ENCODE results near the gene CYP2A6. TPM values are rescaled to one million over a fixed set of nuclear protein-coding genes. Genes with fewer than 3 reads are reported as not detected.
"Not testable (repeated sequence)": the region's sequence is repeated elsewhere in the genome, so short reads cannot be mapped to it uniquely, and the experiment has no call there.

The CYP2A6 gene
- polyA plus RNA-seq, 5 donors, result 0.31 to 0.87 (median 0.52) TPM

DNA sequence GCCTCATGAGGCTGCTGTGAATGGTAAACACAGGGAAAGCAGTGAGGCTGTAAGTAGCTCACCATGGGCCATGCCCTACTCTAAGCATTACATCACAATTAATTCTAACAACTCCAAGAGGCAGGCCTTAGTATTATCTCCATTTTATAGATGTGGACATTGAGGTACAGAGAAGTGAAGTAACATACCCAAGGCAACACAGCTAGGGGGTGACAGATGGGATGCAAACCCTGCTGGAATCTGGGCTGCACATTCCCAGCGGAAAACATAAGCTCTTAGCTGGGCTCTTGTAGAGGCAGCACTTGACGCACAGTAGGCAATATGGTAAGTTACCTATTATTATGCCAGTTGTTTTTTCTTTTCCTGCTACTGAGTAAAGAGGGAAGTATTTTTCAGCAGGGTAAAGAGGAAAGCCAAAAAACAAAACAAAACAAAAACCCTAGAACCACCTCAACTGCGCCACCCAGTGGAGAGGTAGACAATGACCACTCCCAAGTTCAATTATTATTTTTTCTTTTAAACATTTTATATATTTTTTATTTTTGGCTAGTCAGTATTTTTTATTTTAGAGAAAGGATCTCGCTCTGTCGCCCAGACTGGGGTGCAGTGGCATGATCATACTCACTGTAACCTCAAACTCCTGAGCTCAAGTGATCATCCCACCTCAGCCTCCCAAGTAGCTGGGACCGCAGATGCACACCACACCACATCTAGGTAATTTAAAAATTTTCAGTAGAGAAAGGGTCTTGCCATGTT, 30.6 kb downstream of the CYP2A6 start:
- not testable (repeated sequence) for DNase-seq

DNA sequence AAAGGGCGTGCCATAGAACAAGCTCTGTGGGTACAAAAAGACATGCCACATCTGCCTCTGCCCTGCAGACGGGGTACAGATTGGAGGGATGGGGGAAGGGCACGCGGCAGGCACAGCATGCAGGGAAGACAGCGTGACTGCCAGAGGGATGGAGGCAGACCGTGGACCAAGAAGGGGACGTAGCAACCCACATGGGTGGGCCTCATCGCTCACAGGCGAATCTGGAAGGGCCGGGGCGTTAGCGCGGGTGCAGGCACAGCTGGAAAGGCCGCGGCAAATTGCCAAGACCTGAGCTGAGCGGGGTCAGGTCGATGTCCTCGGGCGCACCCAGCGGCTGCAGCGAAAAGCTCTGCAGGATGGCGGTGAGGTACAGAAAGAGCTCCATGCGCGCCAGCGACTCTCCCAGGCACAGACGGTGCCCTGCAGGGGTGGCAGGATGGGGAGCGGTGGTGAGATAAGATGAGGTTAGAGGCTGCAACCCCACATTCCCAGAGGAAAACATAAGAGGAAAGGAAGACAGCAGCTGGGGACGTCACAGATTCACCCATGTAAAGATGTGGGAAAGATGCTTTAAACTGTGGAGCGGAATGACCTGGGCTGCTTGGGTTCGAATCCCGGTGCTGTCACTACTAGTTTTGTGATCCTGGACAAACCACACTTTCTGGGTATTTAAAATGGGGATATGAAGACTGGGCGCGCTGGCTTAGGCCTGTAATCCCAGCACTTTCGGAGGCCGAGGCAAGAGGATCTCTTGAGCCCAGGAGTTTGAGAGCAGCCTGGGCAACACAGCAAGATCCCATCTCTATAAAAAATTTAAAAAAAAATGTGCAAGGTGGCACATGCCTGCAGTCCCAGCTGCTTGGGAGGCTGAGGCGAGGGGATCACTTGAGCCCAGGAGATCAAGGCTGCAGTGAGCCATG, 31.5 kb downstream of the CYP2A6 start:
- DNase-seq, result peak; percentile 38 to 45

DNA sequence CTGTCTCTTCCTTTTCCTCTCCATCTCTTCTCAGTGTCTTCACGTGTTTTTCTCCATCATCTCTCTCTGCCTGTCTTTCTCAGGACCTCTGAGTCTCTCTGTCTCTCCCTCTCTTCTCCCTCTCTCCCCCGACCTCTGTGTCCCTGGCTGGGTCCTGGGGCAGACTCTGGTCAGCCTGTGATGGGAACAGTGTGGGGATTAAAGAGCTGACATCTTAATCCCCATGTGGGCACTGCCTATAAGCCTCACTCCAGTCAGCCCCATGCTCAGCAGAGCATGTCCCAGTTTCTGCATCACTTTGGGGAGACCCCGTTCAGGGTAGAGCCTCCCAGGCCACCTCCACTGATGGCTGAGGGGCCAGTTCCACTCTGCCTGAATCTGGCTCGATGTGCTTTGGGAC, 35.0 kb downstream of the CYP2A6 start:
- no peak for DNase-seq

DNA sequence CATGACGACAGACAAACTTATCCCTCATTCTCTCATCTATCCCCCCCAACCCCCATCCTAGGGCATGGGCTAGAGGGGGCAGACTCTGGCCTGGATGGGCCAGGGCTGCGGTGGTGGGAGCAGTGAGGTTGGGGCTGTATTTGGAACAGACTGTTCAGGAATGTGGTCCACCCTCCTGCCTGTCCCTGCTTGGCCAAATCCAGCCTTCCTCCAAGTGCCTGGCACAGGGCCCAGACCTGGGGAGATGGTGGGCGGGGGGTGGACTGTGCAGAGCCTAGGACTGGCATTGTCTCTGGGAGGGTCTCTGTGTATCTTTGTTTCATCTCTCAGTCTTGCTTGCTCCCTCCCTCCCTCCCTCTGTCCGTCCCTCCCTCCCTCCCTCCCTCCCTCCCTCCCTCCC, 37.1 kb downstream of the CYP2A6 start:
- DNase-seq, result no peak

DNA sequence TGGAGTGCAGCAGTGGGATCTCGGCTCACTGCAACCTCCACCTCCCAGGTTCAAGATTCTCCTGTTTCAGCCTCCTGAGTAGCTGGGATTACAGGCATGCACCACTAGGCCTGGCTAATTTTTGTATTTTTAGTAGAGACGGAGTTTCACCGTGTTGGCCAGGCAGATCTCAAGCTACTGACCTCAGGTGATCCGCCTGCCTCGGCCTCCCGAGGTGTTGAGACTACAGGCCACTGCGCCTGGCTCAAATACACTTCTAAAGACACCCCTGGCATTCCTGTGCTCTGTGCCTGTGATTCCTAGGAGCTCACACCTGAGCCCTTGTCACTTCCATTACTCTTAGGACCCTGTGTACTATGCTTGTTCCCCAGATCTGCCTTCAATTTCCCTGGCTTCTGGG, 37.7 kb downstream of the CYP2A6 start:
- DNase-seq, result not testable (repeated sequence)

DNA sequence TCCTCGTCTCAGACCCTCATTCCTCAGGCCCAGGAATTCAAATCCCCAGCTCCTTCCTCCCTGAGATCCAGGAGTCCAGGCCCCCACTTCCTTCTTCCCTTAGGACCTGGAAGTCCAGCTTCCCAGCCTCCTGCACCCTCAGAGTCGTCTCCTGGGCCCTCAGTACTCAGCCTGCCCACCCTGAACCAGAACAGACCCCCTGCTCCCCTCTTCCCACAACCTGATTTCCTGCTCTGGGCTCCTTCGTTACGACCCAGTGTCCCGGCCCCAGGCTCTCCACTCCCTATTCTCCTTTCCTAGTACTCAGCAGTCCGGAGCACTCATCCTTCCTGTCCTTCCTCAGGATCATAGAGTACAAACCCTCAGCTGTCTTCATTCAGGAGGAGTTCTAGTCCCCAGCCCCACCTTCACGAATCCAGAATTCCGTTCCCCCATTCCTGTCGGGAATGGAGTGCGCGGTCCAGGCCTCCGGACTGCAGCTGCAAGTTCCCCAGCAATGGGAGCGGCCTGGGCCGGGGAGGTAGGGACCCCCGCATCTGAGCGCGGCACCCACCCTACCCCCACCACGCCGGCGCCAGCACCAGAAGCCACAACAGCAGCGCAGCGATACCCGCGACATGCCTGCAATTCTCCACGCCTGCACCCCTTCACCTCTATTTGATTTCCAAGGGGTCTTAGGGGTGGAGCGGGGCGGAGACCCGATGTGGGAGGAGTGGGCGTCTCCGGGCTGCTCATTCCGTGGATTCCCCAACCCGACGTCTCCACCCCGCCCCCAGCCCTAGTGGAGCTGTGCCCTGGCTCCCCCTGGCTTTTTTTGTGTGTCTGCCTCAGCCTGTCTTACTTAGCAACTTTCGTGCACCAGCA, 38.5 kb downstream of the CYP2A6 start:
- no peak for DNase-seq

DNA sequence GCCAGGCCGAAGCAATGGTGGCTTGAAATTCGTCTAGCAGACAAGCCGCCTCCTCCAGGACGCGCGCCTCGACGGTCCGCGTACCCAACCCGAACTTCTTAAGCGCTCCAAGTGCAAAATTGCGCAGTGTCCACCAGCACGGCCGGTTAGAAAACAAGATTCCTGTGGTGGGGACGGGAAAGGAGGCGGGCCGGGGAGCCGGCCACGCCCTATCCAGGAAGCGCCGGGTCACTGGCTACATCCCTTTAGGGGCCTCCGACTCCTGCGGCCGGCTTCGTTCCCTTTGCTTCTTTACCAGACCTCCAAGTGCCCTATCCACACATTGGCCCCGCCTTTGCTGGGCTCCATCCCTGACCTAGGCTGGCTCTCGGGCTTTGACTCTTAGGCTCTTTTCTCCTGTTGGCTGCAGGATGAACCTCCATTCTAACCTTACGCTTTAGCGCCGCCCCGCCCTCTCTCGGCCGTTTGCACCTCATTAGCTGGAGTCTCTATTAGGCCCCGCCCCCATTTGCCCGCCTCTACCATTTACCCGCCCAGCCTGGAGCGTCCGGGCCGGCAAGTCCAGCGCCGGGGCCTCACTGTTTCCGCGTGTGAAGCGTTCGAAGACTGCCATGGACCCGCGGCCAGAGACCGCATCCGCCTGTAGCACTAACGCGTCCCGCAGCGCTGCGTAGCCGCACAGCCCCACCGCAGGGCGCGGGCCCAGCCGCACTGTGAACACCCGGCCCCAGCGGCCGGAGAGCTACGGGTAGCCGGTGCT, 39.4 kb downstream of the CYP2A6 start:
- peak; percentile 75 to 79 for DNase-seq

DNA sequence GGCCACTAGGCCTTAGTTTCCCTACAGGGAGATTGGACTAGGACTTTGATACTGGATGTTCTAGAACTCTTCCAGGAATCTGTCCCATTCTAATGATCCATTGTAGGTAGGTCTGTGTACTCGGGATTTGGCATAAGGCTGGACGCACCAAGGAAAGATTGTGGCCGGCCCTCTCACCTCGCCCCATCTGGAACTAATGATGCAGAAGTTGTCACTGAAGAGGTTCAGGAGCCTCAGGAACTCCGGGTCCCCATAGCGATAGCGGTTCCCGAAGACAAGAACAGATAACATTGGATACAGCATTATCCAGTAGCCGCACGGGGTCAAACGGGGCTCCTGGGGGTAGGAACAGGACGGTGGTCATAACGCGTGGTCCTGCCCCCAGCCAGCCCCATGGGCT, 40.1 kb downstream of the CYP2A6 start:
- DNase-seq, result no peak

DNA sequence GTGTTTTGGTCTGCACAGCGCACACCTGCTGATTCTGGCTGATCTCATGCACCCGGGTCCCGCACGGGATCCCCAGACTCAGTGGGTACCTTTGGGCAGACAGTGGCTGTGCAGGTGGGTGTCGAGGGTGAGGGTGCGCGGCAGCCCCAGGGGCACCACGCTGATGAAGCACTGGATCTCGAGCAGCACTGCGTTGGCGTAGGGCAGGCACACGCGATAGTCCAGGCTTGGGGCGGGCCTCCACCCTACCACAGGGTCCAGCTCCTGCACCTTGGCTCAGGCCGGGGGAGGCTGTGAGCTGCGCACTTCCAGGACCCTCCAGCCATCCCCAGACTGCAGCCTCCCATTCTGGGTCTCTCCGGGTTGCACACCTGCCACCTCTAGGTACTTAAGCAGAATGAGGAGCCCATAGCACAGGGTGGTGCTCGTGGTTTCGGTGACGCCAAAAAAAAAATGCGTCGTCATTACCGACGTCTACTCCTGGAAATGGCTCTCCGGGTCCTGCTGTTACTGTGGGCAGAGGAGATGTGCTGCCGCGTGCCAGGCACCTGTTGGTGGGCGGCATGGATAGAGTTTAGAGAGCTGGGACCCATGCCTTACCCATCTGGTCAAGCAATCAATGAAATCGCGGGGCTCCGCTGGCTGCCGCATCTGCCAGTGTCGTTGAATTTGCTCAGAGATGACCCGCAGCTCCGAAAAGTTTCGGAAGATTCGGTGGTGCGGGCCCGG, 40.7 kb downstream of the CYP2A6 start:
- no peak for DNase-seq

DNA sequence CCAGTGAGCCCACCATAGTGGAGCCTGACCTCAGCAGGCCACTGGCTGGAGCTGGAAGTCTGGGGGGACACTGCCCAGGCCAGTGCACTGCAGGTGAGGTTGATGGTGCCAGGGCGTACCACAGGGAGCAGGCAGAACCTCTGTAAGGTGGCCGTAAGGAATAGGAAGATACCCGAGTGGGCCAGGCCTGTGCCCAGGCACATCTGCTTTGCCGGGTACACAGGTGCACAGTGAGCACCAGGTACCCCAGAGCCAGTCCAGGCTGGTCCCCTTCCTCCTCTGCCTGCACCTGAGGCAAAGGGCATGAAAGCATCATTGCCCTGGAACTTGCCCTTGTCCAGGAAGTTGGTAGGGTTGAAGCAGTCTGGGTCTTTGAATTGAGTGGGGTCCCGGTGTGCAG, 41.8 kb downstream of the CYP2A6 start:
- DNase-seq, result no peak

DNA sequence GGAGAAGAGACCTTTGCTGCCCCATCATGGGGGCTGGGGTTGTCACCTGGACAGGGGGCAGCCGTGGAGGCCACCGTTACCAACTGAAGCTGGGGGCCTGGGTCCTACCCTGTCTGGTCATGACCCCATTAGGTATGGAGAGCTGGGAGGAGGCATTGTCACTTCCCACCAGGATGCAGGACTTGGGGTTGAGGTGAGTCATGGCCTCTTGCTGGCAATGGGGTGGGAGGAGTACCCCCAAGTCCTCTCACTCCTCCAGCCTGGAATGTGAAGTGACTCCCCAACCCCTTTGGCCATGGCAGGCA, 42.3 kb downstream of the CYP2A6 start:
- no peak for DNase-seq

DNA sequence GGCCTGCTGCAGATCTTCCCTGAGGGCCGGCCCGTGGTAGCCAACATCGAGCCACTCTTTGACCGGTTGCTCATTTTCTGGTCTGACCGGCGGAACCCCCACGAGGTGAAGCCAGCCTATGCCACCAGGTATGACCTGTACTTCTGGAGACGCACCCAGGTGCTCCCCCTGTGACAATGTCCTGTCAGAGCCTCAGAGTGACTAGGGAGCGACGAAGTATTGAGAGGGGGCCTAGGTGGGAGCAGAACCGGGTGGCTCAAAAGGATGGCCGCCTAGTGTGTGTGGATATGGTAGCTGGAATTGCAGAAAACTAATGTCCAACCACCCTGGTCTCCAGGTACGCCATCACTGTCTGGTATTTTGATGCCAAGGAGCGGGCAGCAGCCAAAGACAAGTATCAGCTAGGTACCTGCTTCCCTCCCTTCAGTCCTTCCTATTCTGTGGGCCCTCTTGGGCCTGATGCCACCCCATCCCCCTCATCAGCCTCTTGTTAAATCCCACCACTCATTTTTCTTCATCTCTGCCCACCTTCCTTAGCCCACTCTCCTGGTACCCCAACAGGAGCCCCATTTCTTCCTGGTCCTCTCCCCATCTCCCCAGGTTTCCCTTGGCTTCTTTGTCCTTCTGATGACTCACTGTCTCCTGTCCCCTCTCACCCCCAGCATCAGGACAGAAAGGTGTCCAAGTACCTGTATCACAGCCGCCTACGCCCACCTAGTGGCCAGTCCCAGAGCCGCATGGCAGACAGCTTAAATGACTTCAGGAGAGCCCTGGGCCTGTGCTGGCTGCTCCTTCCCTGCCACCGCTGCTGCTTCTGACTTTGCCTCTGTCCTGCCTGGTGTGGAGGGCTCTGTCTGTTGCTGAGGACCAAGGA, 42.9 kb downstream of the CYP2A6 start:
- no peak for DNase-seq

DNA sequence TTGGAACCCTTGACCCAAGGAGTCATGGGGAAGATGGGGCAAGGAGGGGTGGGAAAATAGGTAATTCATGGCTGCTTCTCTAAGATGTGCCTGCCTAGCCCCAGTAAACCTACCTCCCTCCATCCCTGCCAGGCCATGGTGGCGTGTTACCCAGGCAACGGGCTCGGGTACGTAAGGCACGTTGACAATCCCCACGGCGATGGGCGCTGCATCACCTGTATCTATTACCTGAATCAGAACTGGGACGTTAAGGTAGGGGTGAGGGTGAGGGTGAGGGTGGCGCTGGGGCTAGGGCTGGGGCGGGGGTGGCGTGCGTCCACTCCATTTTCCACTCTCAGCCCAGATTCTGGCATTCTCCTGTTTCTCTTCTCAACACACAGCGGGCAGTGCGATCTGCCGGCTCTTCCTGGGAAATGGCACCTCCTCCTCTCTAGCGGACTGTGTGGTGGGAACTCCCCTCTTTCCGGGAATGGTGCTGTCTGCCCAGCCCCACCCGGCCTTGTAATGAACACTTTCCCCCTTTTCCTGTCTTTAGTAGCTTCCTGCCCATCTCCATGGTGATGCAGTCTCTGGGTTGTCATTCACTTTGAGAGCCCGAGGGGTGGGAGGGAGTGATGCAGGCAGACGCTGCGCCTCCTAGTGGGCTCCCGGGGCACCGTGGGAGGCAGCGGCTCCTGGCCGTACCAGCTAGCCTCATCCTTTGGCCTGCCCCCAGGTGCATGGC, 43.7 kb downstream of the CYP2A6 start:
- DNase-seq, result peak; percentile 84 to 88

DNA sequence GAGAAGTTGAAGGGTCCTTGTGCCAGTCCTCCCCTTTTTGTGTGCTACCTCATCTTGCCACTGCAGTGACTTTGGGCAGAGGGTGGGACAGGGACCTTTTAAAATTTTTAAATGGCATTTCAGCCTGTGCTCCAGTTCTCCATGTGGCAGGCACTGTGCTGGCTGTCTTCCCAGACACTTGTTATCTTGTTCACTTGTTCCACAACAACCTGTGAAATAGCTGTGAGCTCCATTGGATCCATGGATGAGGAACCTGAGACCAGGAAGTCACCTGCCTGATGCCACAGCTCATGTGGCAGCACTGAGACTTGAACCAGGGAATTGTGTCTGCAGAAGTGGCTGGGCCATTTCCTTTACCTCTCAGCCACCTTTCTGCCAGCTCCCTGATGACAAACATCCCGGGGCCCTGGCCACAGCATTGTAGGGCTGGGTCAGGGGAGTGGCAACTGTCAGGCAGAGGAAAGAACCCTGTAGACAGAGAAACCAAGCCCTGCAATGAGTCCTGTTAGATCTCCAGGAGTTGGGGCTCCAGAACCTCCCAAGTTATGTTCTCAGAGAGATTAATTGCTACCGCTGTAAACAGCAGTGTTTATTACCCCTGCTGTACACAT, 44.9 kb downstream of the CYP2A6 start:
- no peak for DNase-seq

DNA sequence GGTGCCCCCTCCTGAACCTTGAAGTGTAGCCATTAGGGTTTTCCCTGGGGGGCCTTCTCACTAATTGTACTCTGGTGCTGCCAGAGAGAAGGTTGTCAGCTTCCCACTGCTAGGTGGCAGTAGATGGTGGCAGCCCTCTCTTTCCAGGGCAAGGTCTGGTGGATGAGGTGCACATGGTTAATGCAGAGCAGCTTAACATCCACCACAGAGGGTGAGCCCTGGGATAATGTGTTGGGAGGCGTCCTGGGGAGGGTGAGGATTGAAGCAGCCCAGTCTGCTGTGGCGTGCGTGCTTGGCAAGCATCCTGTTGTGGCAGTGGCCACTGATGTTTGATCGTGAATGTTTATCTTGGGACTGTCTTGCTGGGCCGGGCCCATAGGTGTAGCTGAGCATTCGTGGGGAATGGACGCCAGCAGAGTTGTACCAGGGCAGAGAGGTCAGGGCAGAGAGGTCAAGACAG, 45.4 kb downstream of the CYP2A6 start:
- no peak for DNase-seq

DNA sequence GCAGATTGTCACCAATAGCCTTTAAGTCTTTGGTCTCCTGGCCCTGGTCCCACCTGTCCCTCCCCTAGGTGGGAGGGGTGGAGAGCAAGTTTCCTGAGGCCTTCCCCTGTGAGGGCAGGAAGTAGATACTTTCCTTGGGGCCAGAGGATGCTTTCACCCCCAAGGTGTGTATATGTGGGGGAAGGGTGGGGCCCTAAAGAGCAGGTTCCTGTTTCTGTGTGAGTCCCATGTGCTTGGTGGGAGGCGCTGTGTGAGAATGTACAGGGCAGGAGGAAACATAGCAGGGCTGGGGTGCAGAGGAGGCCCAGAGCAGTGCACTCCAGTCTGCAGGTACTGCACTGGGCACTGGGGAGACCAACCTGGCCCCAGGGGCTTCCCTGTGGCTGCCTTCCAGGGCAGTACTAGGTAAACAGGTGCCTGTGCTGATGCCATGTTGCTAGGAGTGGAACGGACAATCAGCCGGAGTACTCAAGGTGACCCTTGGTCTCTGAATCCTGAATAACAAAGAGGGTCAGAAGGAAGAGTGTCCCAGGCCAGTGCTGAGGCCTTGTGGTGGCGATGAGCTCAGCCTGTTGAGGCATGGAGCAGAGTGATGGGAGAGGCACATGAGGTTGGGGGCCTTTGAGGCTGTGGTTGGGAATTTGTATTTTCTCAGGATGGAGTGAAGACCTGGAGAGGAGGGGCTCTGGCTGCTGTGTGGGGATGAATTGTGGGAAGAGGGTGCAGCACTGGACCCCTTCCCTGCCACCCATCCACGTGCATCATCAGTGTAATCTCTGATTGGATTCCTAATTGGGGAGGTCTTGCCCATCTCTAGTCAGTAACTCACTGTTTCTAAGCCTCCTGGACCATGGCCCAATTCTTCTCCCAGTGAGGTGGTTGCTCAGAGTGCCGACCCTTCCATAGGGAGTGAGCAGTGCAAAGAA, 46.1 kb downstream of the CYP2A6 start:
- DNase-seq, result no peak

DNA sequence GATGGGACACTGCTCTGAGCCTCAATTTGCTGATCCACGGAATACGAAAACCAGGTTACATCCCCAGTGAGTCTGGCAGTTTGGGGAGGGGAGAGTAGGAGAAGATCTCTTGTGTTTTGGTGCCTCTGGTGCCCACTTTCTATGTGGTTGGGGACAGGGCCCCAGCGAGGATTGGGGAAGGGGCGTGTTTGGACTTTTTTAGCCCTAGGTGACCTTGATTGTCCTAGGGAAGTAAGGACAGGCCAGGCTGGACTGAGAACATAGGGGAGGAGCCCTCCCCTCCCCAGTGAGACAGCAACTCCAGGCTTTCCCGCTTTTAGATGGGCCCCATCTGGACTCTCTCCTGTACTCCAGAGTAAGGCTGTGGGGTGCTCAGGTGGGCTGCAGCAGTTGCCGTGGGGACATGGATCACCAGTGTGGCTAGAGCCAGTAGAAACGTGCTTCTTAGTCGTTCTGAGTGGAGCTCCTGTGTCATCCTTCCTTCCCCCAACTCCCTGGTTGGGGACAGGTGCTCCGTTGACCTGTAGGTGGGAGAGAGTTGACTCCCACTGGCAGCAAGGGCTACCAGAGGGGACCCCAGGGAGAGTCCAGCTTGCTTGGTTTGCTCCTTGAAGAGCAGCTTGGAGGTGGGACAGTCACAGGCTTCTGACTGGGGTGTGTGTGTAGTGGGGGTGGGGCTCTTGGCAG, 46.9 kb downstream of the CYP2A6 start:
- DNase-seq, result no peak

Data from right lung (tissue), 5 donors.